CD4-positive, CD25-positive, alpha-beta regulatory T cell (primary cell): ENCODE measurements around the gene XKRX. TPM values are rescaled to one million over a fixed set of nuclear protein-coding genes. Genes with fewer than 3 reads are reported as not detected.

Source experiments
- ATAC-seq, 2 donors: fragments of 150-1000 bp; cut with Tn5 transposase; one replicate each; pipeline ENCODE4 v1.10.0; 2021; ENCODE audit warnings: low read depth in 2 of 2, moderate number of reproducible peaks in 2 of 2, moderate library complexity in 1 of 2
- DNase-seq, 3 donors: peaks; one replicate each; pipeline versions ENCODE4 v3.0.0 to v3.0.0-alpha.2; 2012 to 2022; ENCODE audit warnings: mixed read lengths in 1 of 3
- H3K27ac ChIP-seq: one replicate; pipeline ENCODE4 v1.7.0; 2013; ENCODE audit warnings: mild to moderate bottlenecking, low read length; ENCODE audit not compliant: insufficient read depth, poor library complexity, severe bottlenecking
- H3K27me3 ChIP-seq: one replicate; pipeline ENCODE4 v1.7.0; 2013; ENCODE audit warnings: low read length; ENCODE audit not compliant: control insufficient read depth, insufficient read depth
- H3K36me3 ChIP-seq: one replicate; pipeline ENCODE4 v1.7.0; 2013; ENCODE audit warnings: mild to moderate bottlenecking, low read length, moderate library complexity; ENCODE audit not compliant: control insufficient read depth, insufficient read depth
- H3K4me1 ChIP-seq: 2 replicates; pipeline ENCODE4 v1.7.0; 2013; ENCODE audit warnings: mild to moderate bottlenecking, low read length; ENCODE audit not compliant: insufficient read depth, control insufficient read depth, poor library complexity, severe bottlenecking
- H3K4me3 ChIP-seq: one replicate; pipeline ENCODE4 v1.7.0; 2013; ENCODE audit warnings: low read depth, mild to moderate bottlenecking, low read length, moderate library complexity
- H3K9me3 ChIP-seq, 2 experiments: 1 replicate in 1 of 2; 2 replicates in 1 of 2; pipeline ENCODE4 v1.7.0; 2013; ENCODE audit warnings: low read length in 2 of 2, mild to moderate bottlenecking in 1 of 2, moderate library complexity in 1 of 2; ENCODE audit not compliant: control insufficient read depth in 2 of 2
- H3K27ac Mint-ChIP-seq, 3 donors: one replicate each; pipeline ENCODE4 v1.8.0; 2020 to 2022; ENCODE audit warnings: mild to moderate bottlenecking in 3 of 3, mixed read lengths in 3 of 3, moderate library complexity in 2 of 3
- H3K27me3 Mint-ChIP-seq: one replicate; pipeline ENCODE4 v1.8.0; 2022; ENCODE audit warnings: mild to moderate bottlenecking, mixed read lengths
- H3K36me3 Mint-ChIP-seq: one replicate; pipeline ENCODE4 v1.8.0; 2020; ENCODE audit warnings: mixed read lengths
- H3K4me1 Mint-ChIP-seq, 4 donors: one replicate each; pipeline ENCODE4 v1.8.0; 2020 to 2022; ENCODE audit warnings: mixed read lengths in 4 of 4, mild to moderate bottlenecking in 1 of 4
- H3K4me3 Mint-ChIP-seq, 4 donors: one replicate each; pipeline ENCODE4 v1.8.0; 2020 to 2022; ENCODE audit warnings: mild to moderate bottlenecking in 4 of 4, mixed read lengths in 4 of 4, moderate library complexity in 3 of 4
- H3K9me3 Mint-ChIP-seq, 7 donors: one replicate each; pipeline ENCODE4 v1.8.0; 2020 to 2022; ENCODE audit warnings: mixed read lengths in 7 of 7, mild to moderate bottlenecking in 3 of 7, moderate library complexity in 2 of 7
- polyA plus RNA-seq, 4 donors: library from polyadenylated mRNA; unstranded; fragments of 300-500 nt; fragmentation: Illumina TruSeq; gene quantifications; one replicate each; pipeline ENCODE4 v1.2.3, GENCODE V29; 2021
- total RNA-seq: library from RNA; stranded (reverse); gene quantifications from one replicate; pipeline ENCODE4 v1.2.3, GENCODE V29; 2022

XKRX gene
- total and polyA plus RNA-seq, 5 donors from 2014 or later = 0.07 to 1.2 (median 0.47) TPM; not detected in 1

- Mint-ChIP-seq H3K36me3 (no peaks in the 10 kb centered on the region), H3K9me3 (peaks cover 0 to 2% (median 0%) of the 10 kb centered on the region in 7 donors), H3K4me3 (no peak overlapping the region), H3K4me1 (no peaks in the 10 kb centered on the region), H3K27me3 (no peaks in the 10 kb centered on the region), H3K27ac (no peak overlapping the region)
- no peak for ATAC-seq
- no peak overlapping the region for H3K4me3 ChIP-seq
- peak in 2 of 3 donors; percentile 24 to 41 for DNase-seq
- H3K36me3 ChIP-seq = no peaks in the 10 kb centered on the region
- no peak overlapping the region for H3K27ac ChIP-seq
- H3K9me3 ChIP-seq = no peaks in the 10 kb centered on the region
- no peaks in the 10 kb centered on the region for H3K27me3 ChIP-seq
- no peaks in the 10 kb centered on the region for H3K4me1 ChIP-seq
Observed at GRCh38 chrX:100895365-100896075, 33.2 kb downstream of the XKRX start.

GRCh38 chrX:100883654-100884053 is 45.1 kb downstream of the XKRX start:
- H3K4me3 Mint-ChIP-seq = no peak overlapping the region
- H3K4me1 Mint-ChIP-seq = no peaks in the 10 kb centered on the region
- ATAC-seq (no peak), DNase-seq (no peak)
- H3K27me3 Mint-ChIP-seq = no peaks in the 10 kb centered on the region
- H3K4me3 ChIP-seq = no peak overlapping the region
- H3K36me3 ChIP-seq = no peaks in the 10 kb centered on the region
- H3K27ac ChIP-seq = no peak overlapping the region
- H3K27me3 ChIP-seq = no peaks in the 10 kb centered on the region
- H3K4me1 ChIP-seq = no peaks in the 10 kb centered on the region
- H3K9me3 Mint-ChIP-seq = no peaks in the 10 kb centered on the region
- H3K36me3 Mint-ChIP-seq = no peaks in the 10 kb centered on the region
- H3K9me3 ChIP-seq = no peaks in the 10 kb centered on the region
- no peak overlapping the region for H3K27ac Mint-ChIP-seq

- Mint-ChIP-seq H3K4me1 (no peaks in the 10 kb centered on the region), H3K27me3 (no peaks in the 10 kb centered on the region), H3K27ac (no peak overlapping the region), H3K36me3 (no peaks in the 10 kb centered on the region), H3K9me3 (no peaks in the 10 kb centered on the region), H3K4me3 (no peak overlapping the region)
- H3K4me1 ChIP-seq = no peaks in the 10 kb centered on the region
- H3K27ac ChIP-seq = no peak overlapping the region
- no peak overlapping the region for H3K4me3 ChIP-seq
- ATAC-seq = no peak
- no peaks in the 10 kb centered on the region for H3K27me3 ChIP-seq
- no peak for DNase-seq
- no peaks in the 10 kb centered on the region for H3K36me3 ChIP-seq
- H3K9me3 ChIP-seq = no peaks in the 10 kb centered on the region
Observed at GRCh38 chrX:100880368-100880767, 48.3 kb downstream of the XKRX start.

- H3K4me3 ChIP-seq = no peak within 1 kb of the TSS
- Mint-ChIP-seq H3K9me3 (peaks cover 0 to 1% (median 0%) of the 10 kb centered on the region in 7 donors), H3K27ac (no peak within 1 kb of the TSS), H3K4me1 (no peaks in the 10 kb centered on the region), H3K27me3 (peaks cover 22% of the 10 kb centered on the region), H3K36me3 (no peaks in the 10 kb centered on the region), H3K4me3 (no peak within 1 kb of the TSS)
- no peaks in the 10 kb centered on the region for H3K36me3 ChIP-seq
- H3K4me1 ChIP-seq = no peaks in the 10 kb centered on the region
- no peaks in the 10 kb centered on the region for H3K27me3 ChIP-seq
- no peak within 1 kb of the TSS for H3K27ac ChIP-seq
- no peaks in the 10 kb centered on the region for H3K9me3 ChIP-seq
- DNase-seq (no peak), ATAC-seq (no peak)
Observed at GRCh38 chrX:100874325-100874724, 54.4 kb downstream of the XKRX start, which contains the start of gene NOX1. Gene NOX1, minus strand, starts transcription at chrX:100874359. Its CDS starts 220 bp downstream, at chrX:100874139.

GRCh38 chrX:100871594-100872560 is 56.8 kb downstream of the XKRX start:
- H3K27ac ChIP-seq = no peak overlapping the region
- H3K27me3 ChIP-seq = no peaks in the 10 kb centered on the region
- Mint-ChIP-seq H3K27me3 (peaks cover 22% of the 10 kb centered on the region), H3K4me3 (no peak overlapping the region), H3K27ac (no peak overlapping the region), H3K36me3 (no peaks in the 10 kb centered on the region), H3K4me1 (peaks cover 0 to 4% (median 0%) of the 10 kb centered on the region in 4 donors), H3K9me3 (peaks cover 0 to 1% (median 0%) of the 10 kb centered on the region in 7 donors)
- H3K36me3 ChIP-seq = no peaks in the 10 kb centered on the region
- no peak for DNase-seq
- H3K9me3 ChIP-seq = no peaks in the 10 kb centered on the region
- no peak overlapping the region for H3K4me3 ChIP-seq
- H3K4me1 ChIP-seq = no peaks in the 10 kb centered on the region
- no peak for ATAC-seq

- ATAC-seq (no peak), DNase-seq (no peak)
- H3K36me3 ChIP-seq = no peaks in the 10 kb centered on the region
- no peaks in the 10 kb centered on the region for H3K36me3 Mint-ChIP-seq
- H3K4me3 Mint-ChIP-seq = no peak overlapping the region
- no peak overlapping the region for H3K27ac ChIP-seq
- peaks cover 22% of the 10 kb centered on the region for H3K27me3 Mint-ChIP-seq
- H3K27ac Mint-ChIP-seq = no peak overlapping the region
- H3K4me1 ChIP-seq = no peaks in the 10 kb centered on the region
- H3K27me3 ChIP-seq = no peaks in the 10 kb centered on the region
- H3K9me3 Mint-ChIP-seq = peaks cover 0 to 1% (median 0%) of the 10 kb centered on the region in 7 donors
- peaks cover 0 to 4% (median 0%) of the 10 kb centered on the region in 4 donors for H3K4me1 Mint-ChIP-seq
- no peak overlapping the region for H3K4me3 ChIP-seq
- no peaks in the 10 kb centered on the region for H3K9me3 ChIP-seq
Observed at GRCh38 chrX:100870527-100870926, 58.2 kb downstream of the XKRX start.

- H3K4me3 Mint-ChIP-seq = no peak overlapping the region
Observed at GRCh38 chrX:100868273-100868672, 60.4 kb downstream of the XKRX start.

More at GRCh38 chrX:100868273-100868672, 60.4 kb downstream of the XKRX start:
- Histone ChIP-seq H3K36me3 (no peaks in the 10 kb centered on the region), H3K27me3 (no peaks in the 10 kb centered on the region), H3K9me3 (no peaks in the 10 kb centered on the region), H3K4me3 (no peak overlapping the region), H3K27ac (no peak overlapping the region), H3K4me1 (no peaks in the 10 kb centered on the region)
- DNase-seq = no peak
- Mint-ChIP-seq H3K27ac (no peak overlapping the region), H3K36me3 (no peaks in the 10 kb centered on the region), H3K4me1 (peaks cover 0 to 4% (median 0%) of the 10 kb centered on the region in 4 donors), H3K27me3 (peaks cover 14% of the 10 kb centered on the region), H3K9me3 (peaks cover 0 to 1% (median 0%) of the 10 kb centered on the region in 7 donors)
- ATAC-seq = no peak
